Activated T-helper 2 cell treated with anti-CD3 and anti-CD28 coated beads, Interferon-gamma antibody, Interleukin-2, Interleukin-4, amounts not matched to agents 10 μg/mL and 5 μg/mL and 100 μg/mL, durations not matched to agents 14 hours and 24 hours and 36 hours (primary cell): ENCODE results near the gene RARRES2. TPM values are rescaled to one million over a fixed set of nuclear protein-coding genes. Genes with fewer than 3 reads are reported as not detected.
"Not testable (repeated sequence)": the region's sequence is repeated elsewhere in the genome, so short reads cannot be mapped to it uniquely, and the experiment has no call there.

Source experiments
- DNase-seq: peaks from one replicate; pipeline ENCODE4 v3.0.0; 2021; ENCODE audit warnings: low spot score
- H3K27ac Mint-ChIP-seq: one replicate; pipeline ENCODE4 v1.8.0; 2021; ENCODE audit warnings: mixed read lengths
- H3K27me3 Mint-ChIP-seq: one replicate; pipeline ENCODE4 v1.8.0; 2021; ENCODE audit warnings: low read depth, mixed read lengths
- H3K36me3 Mint-ChIP-seq: one replicate; pipeline ENCODE4 v1.8.0; 2021; ENCODE audit warnings: low read depth, mixed read lengths
- H3K4me1 Mint-ChIP-seq: one replicate; pipeline ENCODE4 v1.8.0; 2021; ENCODE audit warnings: low read depth, mixed read lengths
- H3K4me3 Mint-ChIP-seq: one replicate; pipeline ENCODE4 v1.8.0; 2021; ENCODE audit warnings: low read depth, mild to moderate bottlenecking, moderate library complexity, mixed read lengths
- H3K9me3 Mint-ChIP-seq: one replicate; pipeline ENCODE4 v1.8.0; 2021; ENCODE audit warnings: mixed read lengths
- intact Hi-C: fragments of 100-400 bp; cut with micrococcal nuclease; formaldehyde crosslinking; loops from one replicate; pipeline ENCODE4 v1.15.1; 2023
- total RNA-seq: library from RNA; stranded (reverse); gene quantifications from 2 replicates; pipeline ENCODE4 v1.2.3, GENCODE V29; 2022

Gene RARRES2
- total RNA-seq, 1 donor from 2014 or later: not detected

DNA sequence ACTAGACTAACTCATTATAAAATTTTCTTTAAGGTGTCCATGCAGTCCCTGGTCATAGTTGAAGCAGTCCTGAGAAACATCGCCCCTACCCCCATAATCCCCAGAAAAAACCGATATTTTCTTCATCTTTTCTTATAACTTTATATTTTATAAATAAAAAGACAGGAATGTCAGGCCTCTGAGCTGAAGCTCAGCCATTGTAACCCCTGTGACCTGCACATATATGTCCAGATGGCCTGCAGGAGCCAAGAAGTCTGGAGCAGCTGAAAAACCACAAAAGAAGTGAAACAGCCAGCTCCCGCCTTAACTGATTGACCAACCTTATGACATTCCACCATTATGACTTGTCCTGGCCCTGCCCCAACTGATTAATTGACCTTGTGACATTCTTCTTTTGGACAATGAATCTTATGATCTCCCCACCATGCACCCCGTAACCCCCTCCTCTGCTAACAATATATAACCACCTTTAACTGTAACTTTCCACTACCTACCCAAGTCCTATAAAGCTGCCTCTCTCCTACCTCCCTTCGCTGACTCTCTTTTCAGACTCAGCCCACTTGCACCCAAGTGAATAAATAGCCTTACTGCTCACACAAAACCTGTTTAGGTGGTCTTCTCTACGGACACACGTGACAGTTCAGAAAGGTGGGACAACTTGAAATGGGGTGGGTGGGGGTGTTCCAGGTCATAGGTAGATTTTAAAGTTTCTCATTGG, 28.6 kb downstream of the RARRES2 start:
- not testable (repeated sequence) for H3K27ac Mint-ChIP-seq

DNA sequence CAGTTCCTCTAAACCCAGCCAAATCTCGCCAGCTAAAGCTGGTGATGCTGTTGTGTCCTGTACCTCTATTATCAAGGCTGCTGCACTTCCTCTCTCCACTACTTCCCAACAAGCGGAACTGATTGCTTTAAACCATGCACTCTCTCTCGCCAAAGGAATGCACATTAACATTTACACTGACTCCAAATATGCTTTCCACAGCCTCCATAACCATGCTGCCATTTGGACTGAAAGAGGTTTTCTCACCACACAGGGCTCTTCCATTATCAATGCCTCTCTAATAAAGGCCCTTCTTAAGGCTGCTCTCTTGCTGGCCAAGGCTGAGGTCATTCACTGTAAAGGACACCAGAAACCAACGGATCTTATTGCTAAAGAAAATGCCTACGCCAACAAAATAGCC, 29.7 kb downstream of the RARRES2 start:
- intact Hi-C loops: no loop called here
- peaks cover 15% of the 10 kb centered on the region for H3K9me3 Mint-ChIP-seq
- no peak overlapping the region for H3K27ac Mint-ChIP-seq
- no peak overlapping the region for H3K4me3 Mint-ChIP-seq
- no peaks in the 10 kb centered on the region for H3K27me3 Mint-ChIP-seq
- no peak for DNase-seq
- peaks cover 4% of the 10 kb centered on the region for H3K4me1 Mint-ChIP-seq
- peaks cover 8% of the 10 kb centered on the region for H3K36me3 Mint-ChIP-seq

More for the DNA sequence above, 28.6 kb downstream of the RARRES2 start:
- H3K4me3 Mint-ChIP-seq, H3K4me1 Mint-ChIP-seq, DNase-seq, H3K9me3 Mint-ChIP-seq, H3K36me3 Mint-ChIP-seq, H3K27me3 Mint-ChIP-seq: not testable (repeated sequence)
- intact Hi-C loops: loop anchor here (1.0 kb wide), 1 partner anchor 15 kb away; no protein-coding TSS in a partner anchor

GRCh38 chr7:150311146-150311545, 30.3 kb downstream of the RARRES2 start:
- Mint-ChIP-seq H3K9me3 (peaks cover 15% of the 10 kb centered on the region), H3K4me1 (peaks cover 4% of the 10 kb centered on the region), H3K36me3 (peaks cover 8% of the 10 kb centered on the region), H3K27me3 (no peaks in the 10 kb centered on the region), H3K27ac (no peak overlapping the region), H3K4me3 (no peak overlapping the region)
- DNase-seq: no peak
- intact Hi-C loops: no loop called here

DNA sequence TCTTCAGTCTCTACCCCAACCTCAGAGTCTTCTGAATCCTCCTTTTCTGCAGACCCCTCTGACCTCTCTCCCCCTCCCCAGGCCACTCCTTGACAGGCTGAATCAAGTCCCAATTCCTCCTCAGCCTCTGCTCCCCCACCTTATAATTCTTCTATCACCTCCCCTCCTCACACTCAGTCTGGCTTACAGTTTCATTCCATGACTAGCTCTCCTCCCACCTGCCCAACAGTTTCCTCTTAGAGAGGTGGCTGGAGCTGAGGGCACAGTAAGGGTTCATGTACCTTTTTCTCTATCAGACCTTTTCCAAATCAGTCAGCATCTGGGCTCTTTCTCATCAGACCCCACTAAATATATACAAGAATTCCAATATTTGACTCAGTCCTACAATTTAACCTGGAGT, 32.9 kb downstream of the RARRES2 start:
- Mint-ChIP-seq H3K4me3 (no peak overlapping the region), H3K36me3 (peaks cover 8% of the 10 kb centered on the region), H3K27ac (no peak overlapping the region), H3K27me3 (no peaks in the 10 kb centered on the region), H3K9me3 (peaks cover 15% of the 10 kb centered on the region), H3K4me1 (peaks cover 7% of the 10 kb centered on the region)
- no peak for DNase-seq
- intact Hi-C loops: no loop called here

GRCh38 chr7:150307904-150308303, 33.5 kb downstream of the RARRES2 start:
- Mint-ChIP-seq H3K4me3 (no peak overlapping the region), H3K9me3 (peaks cover 15% of the 10 kb centered on the region), H3K27ac (no peak overlapping the region), H3K36me3 (peaks cover 8% of the 10 kb centered on the region), H3K4me1 (peaks cover 7% of the 10 kb centered on the region), H3K27me3 (no peaks in the 10 kb centered on the region)
- no peak for DNase-seq
- intact Hi-C loops: no loop called here

- Mint-ChIP-seq H3K4me1 (peaks cover 7% of the 10 kb centered on the region), H3K9me3 (peaks cover 15% of the 10 kb centered on the region), H3K4me3 (no peak overlapping the region), H3K27me3 (no peaks in the 10 kb centered on the region), H3K27ac (no peak overlapping the region), H3K36me3 (peaks cover 8% of the 10 kb centered on the region)
- intact Hi-C loops: no loop called here
- no peak for DNase-seq
Observed at GRCh38 chr7:150307129-150307528, 34.3 kb downstream of the RARRES2 start.

- DNase-seq, H3K36me3 Mint-ChIP-seq, H3K27ac Mint-ChIP-seq, intact Hi-C loops, H3K27me3 Mint-ChIP-seq, H3K4me1 Mint-ChIP-seq, H3K4me3 Mint-ChIP-seq: not testable (repeated sequence)
- peaks cover 15% of the 10 kb centered on the region for H3K9me3 Mint-ChIP-seq
Observed at GRCh38 chr7:150306377-150306776, 35.1 kb downstream of the RARRES2 start.

- intact Hi-C loops, H3K36me3 Mint-ChIP-seq, H3K27ac Mint-ChIP-seq, DNase-seq, H3K4me1 Mint-ChIP-seq, H3K4me3 Mint-ChIP-seq, H3K27me3 Mint-ChIP-seq: not testable (repeated sequence)
- peaks cover 15% of the 10 kb centered on the region for H3K9me3 Mint-ChIP-seq
Observed at GRCh38 chr7:150305903-150306284, 35.5 kb downstream of the RARRES2 start.

DNA sequence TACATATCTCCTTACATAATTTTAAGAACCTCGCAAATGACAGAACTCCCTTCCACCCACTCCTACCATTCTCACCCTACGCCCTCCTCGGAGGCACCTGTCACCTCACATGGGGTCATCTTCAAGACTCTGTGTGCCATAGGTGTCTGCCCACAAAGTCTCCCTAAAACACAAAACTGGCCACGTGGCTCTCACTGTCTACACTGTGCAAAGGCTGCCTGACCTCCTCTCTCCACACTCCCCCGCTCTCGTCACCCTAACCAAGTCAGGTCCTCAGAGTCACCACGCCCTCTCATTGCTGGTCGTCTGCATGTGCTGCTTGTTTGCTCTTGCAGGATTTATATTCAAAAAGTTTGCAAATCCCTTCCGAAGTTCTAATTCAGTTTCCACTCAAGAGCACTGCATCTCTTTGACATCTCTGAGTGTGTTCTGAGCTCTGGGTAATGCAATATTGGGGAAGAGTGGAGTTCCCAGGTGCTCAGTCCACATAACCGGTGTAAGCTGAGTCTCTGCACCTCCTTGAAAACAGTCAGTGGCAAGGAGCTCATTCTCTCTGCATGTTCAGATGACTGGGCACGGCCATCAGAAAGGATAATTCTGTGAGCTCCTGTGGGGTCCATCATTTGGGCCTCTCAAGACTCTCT, 36.0 kb downstream of the RARRES2 start:
- H3K36me3 Mint-ChIP-seq, H3K4me3 Mint-ChIP-seq, H3K27ac Mint-ChIP-seq, DNase-seq, H3K4me1 Mint-ChIP-seq, H3K27me3 Mint-ChIP-seq, intact Hi-C loops: not testable (repeated sequence)
- peaks cover 15% of the 10 kb centered on the region for H3K9me3 Mint-ChIP-seq

GRCh38 chr7:150304499-150305258, 36.8 kb downstream of the RARRES2 start:
- H3K9me3 Mint-ChIP-seq: peaks cover 15% of the 10 kb centered on the region
- intact Hi-C loops, H3K4me3 Mint-ChIP-seq, DNase-seq, H3K27me3 Mint-ChIP-seq, H3K27ac Mint-ChIP-seq, H3K4me1 Mint-ChIP-seq, H3K36me3 Mint-ChIP-seq: not testable (repeated sequence)

DNA sequence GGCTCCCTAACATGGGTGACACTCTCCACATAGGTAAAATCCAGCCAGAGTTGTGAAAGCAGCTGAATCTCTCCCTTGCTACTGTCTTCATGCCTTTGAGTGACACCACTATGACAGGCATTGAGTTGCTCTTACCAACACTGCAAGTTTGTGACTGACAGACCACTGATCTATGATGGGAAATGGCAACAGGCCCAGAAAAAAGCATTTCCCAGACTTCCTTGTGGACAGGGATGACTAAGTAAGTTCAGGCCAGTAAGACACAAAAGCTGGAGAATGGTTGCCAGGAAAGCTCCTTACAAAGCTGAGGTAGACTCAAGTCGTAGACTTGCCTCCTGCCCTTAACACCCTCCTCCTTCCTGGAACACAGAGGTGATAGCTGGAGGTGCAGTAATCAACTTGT, 38.5 kb downstream of the RARRES2 start:
- H3K27ac Mint-ChIP-seq, H3K27me3 Mint-ChIP-seq, H3K36me3 Mint-ChIP-seq, H3K4me1 Mint-ChIP-seq, DNase-seq, intact Hi-C loops, H3K4me3 Mint-ChIP-seq: not testable (repeated sequence)
- peaks cover 11% of the 10 kb centered on the region for H3K9me3 Mint-ChIP-seq

- DNase-seq, H3K4me1 Mint-ChIP-seq, H3K27me3 Mint-ChIP-seq, H3K4me3 Mint-ChIP-seq, intact Hi-C loops, H3K27ac Mint-ChIP-seq, H3K9me3 Mint-ChIP-seq, H3K36me3 Mint-ChIP-seq: not testable (repeated sequence)
Observed at GRCh38 chr7:150297978-150298377, 43.5 kb downstream of the RARRES2 start.

- H3K4me3 Mint-ChIP-seq, H3K36me3 Mint-ChIP-seq, H3K9me3 Mint-ChIP-seq, H3K27me3 Mint-ChIP-seq, H3K4me1 Mint-ChIP-seq, DNase-seq, H3K27ac Mint-ChIP-seq, intact Hi-C loops: not testable (repeated sequence)
Observed at GRCh38 chr7:150296802-150297201, 44.6 kb downstream of the RARRES2 start.
